ENCODE data around the gene SPDEF.

SPDEF gene

GRCh38 chr6:34526241-34526972 lies 29.7 kb downstream of the SPDEF start:
- DNase-seq = no peak

GRCh38 chr6:34525431-34526175 lies 30.5 kb downstream of the SPDEF start:
- no peak for DNase-seq

GRCh38 chr6:34524971-34525370 lies 31.2 kb downstream of the SPDEF start:
- DNase-seq = no peak

GRCh38 chr6:34524499-34524898 lies 31.6 kb downstream of the SPDEF start:
- no peak for DNase-seq

- DNase-seq = no peak
Measured at GRCh38 chr6:34523441-34524206, 32.5 kb downstream of the SPDEF start.

GRCh38 chr6:34522761-34523160 lies 33.4 kb downstream of the SPDEF start:
- no peak for DNase-seq

- DNase-seq = no peak
Measured at GRCh38 chr6:34521463-34522285, 34.5 kb downstream of the SPDEF start.

GRCh38 chr6:34520645-34521462 lies 35.3 kb downstream of the SPDEF start:
- DNase-seq = no peak

- no peak for DNase-seq
Measured at GRCh38 chr6:34519971-34520644, 36.0 kb downstream of the SPDEF start.

- DNase-seq = no peak
Measured at GRCh38 chr6:34518669-34519365, 37.3 kb downstream of the SPDEF start.

GRCh38 chr6:34517966-34518365 lies 38.2 kb downstream of the SPDEF start:
- no peak for DNase-seq

- DNase-seq = no peak
Measured at GRCh38 chr6:34517461-34517881, 38.7 kb downstream of the SPDEF start.

GRCh38 chr6:34516391-34517324 lies 39.5 kb downstream of the SPDEF start:
- DNase-seq = no peak

- DNase-seq = no peak
Measured at GRCh38 chr6:34515473-34516387, 40.4 kb downstream of the SPDEF start.

GRCh38 chr6:34514593-34515472 lies 41.3 kb downstream of the SPDEF start:
- no peak for DNase-seq

- DNase-seq = no peak
Measured at GRCh38 chr6:34514112-34514511, 42.0 kb downstream of the SPDEF start.

GRCh38 chr6:34513646-34514045 lies 42.5 kb downstream of the SPDEF start:
- DNase-seq = no peak

Measured in DMS153 (cell line).